Measurements from ENCODE around the gene HADHA.

HADHA gene

DNA sequence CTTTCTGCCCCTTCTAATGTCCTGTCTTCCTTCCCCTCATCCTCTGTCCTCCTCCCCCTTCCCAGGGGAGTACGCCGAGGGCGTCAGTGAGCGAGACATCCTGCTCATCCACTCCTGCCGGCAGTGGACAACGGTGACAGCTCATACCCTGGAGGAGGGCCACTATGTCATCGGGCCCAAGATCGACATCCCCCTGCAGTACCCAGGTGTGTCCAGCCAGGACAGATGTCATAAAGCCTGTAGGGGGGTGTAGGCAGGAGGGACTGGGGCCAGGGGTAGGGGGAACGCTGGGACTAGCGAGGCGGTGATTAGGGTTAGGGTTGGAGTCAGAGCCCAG, 68.2 kb downstream of the HADHA start:
- TF ChIP-seq, protein P1, sequence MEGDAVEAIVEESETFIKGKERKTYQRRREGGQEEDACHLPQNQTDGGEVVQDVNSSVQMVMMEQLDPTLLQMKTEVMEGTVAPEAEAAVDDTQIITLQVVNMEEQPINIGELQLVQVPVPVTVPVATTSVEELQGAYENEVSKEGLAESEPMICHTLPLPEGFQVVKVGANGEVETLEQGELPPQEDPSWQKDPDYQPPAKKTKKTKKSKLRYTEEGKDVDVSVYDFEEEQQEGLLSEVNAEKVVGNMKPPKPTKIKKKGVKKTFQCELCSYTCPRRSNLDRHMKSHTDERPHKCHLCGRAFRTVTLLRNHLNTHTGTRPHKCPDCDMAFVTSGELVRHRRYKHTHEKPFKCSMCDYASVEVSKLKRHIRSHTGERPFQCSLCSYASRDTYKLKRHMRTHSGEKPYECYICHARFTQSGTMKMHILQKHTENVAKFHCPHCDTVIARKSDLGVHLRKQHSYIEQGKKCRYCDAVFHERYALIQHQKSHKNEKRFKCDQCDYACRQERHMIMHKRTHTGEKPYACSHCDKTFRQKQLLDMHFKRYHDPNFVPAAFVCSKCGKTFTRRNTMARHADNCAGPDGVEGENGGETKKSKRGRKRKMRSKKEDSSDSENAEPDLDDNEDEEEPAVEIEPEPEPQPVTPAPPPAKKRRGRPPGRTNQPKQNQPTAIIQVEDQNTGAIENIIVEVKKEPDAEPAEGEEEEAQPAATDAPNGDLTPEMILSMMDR (IDR thresholded peaks at IDR 0.05; ENCODE audit: insufficient read depth, low read depth, low read length, missing control alignments), result no peak
- no peak for DNase-seq (ENCODE audit: low read depth)
- H3K4me3 ChIP-seq (ENCODE audit: low read length), result no peak overlapping the region

DNA sequence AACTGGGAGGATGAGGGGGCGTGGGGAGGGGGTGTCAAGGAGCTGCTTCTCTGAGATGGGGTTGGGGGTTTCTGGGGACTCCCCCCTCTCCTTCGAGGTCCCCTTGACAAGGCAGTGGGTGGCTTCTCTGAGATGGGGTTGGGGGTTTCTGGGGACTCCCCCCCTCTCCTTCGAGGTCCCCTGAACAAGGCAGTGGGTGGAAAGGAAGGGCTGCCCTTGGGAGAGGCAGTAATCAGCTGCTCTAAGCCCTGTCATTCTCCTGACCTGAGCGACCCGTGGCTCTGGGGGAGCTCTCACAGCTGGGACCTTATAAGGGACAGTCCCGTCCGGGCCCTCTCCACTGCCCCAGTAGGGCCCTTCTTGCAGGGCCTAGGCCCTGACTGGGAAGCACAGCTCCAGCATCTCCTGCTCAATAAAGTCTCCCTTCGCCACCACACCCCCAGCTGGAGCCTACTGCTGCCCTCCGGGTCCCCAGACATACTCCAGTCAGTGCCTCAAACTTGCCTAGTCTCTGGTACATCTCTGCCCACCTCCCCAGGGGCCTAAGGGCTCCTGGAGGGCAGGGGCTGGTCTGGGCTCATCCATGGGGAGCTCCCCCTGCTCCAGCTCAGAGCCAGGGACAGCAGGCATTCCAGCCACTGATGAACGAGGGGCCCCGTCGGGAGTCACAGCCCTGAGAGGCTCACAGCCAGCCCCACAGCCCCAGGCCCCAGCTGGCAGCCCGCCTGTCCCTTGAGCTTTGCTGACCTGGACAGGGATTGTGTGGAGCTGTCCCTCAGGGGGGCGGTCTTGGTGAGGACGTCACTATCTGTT, 68.8 kb downstream of the HADHA start:
- TF ChIP-seq, protein P1 (IDR thresholded peaks at IDR 0.05; ENCODE audit: insufficient read depth, low read depth, low read length, missing control alignments), result no peak
- no peak overlapping the region for H3K4me3 ChIP-seq (ENCODE audit: low read length)
- no peak for DNase-seq (ENCODE audit: low read depth)

- TF ChIP-seq, protein P1 (IDR thresholded peaks at IDR 0.05; ENCODE audit: insufficient read depth, low read depth, low read length, missing control alignments), result no peak
- DNase-seq (ENCODE audit: low read depth), result no peak
- no peak overlapping the region for H3K4me3 ChIP-seq (ENCODE audit: low read length)
Measured at GRCh38 chr2:26174691-26175465, 69.6 kb downstream of the HADHA start.

DNA sequence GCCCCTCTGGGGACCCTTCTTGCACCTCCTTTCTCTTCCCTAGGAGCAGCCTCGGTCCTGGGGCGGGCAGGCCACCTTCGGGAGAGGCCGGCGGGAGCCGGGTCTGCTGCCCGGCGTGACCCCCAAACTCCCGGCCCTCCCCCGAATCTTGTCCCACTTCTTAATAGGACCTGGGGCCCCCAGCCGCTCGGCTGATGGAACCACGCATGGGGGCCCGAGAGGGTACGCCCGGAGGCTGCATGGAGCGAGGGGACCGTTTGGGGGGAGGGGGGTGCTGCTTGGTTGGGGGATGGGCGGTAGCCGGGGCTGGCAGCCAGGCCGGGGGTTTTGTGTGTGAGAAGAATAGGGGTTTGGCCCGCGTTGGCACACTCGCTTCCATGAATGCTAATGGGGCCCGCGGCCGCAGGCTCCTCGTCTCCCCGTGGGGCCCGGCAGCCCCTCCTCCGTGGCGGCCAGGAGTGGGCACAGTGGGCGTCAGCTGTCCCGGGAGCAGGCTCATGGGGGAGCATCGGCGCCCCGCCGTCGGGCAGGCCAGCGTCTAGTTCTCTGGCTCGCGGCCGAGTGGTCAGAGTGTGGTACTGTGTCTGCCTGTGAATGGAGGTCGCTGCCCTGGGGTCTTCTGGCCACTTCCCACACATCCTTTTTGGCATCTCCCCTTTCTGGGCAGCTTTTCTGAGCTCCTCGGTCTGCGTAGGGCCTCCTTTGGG, 70.5 kb downstream of the HADHA start:
- no peak overlapping the region for H3K4me3 ChIP-seq (ENCODE audit: low read length)
- no peak for DNase-seq (ENCODE audit: low read depth)
- TF ChIP-seq, protein P1 (IDR thresholded peaks at IDR 0.05; ENCODE audit: insufficient read depth, low read depth, low read length, missing control alignments), result no peak

GRCh38 chr2:26172871-26173775, 71.3 kb downstream of the HADHA start, which contains the start of gene GAREM2:
GAREM2 (plus strand) TSS chr2:26173088; CDS start chr2:26173221, 133 bp downstream.
- peak within 1 kb of the TSS; percentile 32 for H3K4me3 ChIP-seq (ENCODE audit: low read length)
- DNase-seq (ENCODE audit: low read depth), result no peak
- TF ChIP-seq, protein P1 (IDR thresholded peaks at IDR 0.05; ENCODE audit: insufficient read depth, low read depth, low read length, missing control alignments), result no peak

Data from epithelial cell of esophagus (primary cell).